M059J (cell line): ENCODE measurements around the gene MRPL11. TPM values are rescaled to one million over a fixed set of nuclear protein-coding genes. Genes with fewer than 3 reads are reported as not detected.
A peak's percentile ranks its signal among the peaks of the same experiment; 100 is the strongest.

Source experiments
- DNase-seq: peaks from one replicate; pipeline ENCODE4 v3.0.0-alpha.2; 2012; ENCODE audit warnings: low read depth
- total RNA-seq: library from RNA; depleted of rRNA; stranded (reverse); fragments of >200 nt; shearing (Covaris generic); gene quantifications from 2 replicates; pipeline ENCODE4 v1.2.3, GENCODE V29; 2014; rRNA removed

Gene MRPL11
- 57.9 and 80.2 TPM in 2 replicates for total RNA-seq

DNA sequence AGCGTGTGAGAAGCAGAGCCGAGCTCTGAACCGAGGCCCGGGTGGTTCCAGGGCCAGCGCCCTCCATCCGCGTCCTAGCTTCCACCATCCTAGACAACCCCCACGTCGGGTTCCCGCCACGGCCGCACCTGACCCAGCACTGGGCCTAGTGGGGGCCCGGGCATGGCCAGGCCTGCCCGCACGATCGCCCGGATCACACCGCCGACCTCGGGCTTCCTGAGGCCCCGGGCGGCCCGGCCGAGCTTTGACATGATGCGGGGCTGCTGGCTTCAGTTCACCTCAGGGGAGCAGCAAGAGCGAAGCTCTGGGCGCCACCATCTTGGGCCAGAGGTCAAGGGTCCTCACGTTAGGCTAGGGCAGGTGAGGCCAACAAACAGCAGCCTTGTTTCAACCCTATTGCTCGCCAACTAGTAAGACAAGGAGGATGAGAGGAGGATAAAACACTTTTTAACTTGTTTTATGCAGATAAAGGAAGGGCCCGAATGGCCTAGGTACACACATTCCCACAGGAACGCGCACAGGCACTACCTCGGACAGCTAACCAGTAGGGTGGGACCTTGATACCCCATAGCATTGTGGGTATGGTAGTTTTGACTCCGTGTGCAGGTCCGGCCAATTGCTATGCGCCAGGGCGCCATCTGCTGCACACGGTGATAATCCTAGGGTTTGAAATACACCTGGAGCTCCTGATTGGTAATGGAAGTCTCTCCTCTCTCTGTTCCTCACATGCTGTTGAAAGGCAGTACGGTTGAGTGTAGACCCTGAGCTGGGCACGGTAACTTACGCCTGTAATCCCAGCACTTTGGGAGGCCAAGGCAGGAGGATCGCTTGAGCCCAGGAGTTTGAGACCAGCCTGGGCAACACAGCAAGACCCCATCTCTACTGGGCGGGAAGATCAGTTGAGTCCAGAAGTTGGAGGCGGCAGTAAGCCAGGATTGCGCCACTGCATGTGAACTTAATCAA lies at the start of gene MRPL11:
Gene MRPL11 (minus strand): TSS at position 345 of the 963 bp plus-strand sequence. CDS start 94 bp downstream, at position 251.
- peak; percentile 93 for DNase-seq

DNA sequence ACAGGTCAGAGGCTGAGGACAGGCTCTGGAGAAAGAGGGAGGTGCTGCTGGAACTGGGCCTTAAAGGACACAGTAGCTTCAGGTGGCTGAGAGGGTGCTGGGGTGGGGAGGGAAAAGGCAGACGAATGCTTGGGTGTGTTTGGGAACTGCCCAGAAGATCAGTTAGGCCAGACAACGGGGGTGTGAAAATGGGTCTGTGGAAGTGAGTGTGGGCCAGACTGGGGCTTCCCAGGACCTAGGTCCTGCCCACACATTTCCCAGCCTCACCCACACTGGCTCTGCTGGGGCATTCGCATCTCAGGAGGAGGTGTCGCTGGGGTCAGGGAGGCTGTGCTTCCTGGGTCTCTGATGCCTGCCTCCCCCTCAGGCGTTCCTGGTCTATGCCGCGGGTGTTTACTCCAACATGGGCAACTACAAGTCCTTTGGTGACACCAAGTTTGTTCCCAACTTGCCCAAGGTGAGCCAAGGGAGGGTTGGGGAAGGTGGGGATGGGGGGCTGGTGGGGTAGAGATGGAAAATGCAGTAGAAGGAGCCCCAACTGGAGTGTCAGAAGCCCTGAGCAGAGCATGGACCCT lies 46.2 kb upstream of the MRPL11 start:
- DNase-seq, result no peak

DNA sequence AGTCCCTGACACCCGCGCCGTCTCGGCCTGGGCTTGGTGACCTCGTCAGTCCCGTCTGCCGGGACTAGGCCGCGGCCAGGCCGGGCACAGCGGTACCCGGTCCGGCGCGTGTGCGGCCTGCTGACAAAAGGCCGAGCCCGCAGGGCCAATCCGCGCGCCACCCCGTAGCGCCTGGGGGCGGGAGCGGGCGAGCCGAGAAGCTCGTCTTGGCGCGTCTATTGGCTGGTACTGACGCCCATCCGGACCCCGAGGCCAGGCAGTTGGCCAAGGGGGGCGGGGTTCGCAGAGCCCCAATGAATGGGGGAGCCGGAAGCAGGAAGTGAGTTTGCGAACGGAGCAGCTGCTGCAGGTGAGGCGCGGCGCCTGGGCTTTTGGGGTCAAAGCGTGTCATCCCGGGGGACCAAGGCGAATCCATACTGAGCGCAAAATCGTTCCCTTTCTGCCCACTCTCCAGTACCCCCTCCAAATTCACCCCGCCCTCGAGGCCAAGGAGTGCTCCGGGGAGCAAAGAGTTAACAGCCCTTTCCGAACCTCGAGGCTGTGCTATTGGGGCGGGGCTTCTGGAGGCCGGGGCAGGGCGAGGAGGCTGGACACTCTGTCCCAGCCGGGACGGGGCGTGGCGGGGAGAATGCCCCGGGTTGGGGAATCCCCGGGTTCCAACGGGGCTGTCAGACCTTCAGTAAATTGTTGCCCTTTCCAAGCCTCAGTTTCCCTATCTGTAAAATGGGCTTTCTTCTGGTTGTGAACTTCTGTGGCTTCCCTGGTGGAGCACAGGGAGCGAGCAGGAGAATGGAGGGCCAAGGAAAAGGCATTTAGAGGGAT lies 41.7 kb upstream of the MRPL11 start, which contains the start of gene DPP3:
Gene DPP3 (plus strand): TSS at position 318 of the 822 bp plus-strand sequence. CDS start 1,767 bp downstream, outside the sequence.
- peak; percentile 96 for DNase-seq

DNA sequence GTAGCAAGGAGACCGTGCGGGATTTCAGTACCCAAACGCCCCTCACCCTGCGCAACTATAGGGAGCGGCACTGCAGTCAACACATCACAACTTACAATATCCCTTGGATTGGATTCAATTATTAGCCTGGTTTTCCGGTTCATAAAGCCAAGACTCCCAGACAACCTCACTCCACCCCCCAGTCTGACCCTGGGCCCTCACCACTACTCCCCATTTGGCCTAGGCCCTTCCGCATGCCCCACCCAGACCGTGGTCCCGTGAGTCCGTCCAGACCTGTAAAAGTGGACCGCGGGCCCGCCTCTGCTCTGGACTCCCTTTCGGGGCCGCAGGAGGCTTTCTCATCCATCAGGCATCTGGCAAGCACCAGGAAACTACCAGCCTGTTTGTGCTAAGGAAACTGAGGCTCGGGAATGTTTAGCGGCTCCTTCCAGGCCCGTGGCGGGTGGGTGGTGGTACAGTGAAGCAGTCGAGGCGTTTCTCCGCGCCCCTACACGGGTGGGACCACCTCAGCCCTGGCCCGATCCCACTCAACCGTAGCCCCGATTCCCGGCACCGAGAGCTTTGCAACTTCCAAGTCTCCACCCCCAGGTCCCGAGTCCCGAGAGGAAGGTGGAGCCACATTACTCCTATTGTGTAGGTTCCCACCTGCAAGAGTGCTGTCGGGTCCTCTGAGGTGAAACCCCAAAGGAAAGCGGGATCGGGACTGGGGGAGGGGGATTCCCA lies 40.9 kb upstream of the MRPL11 start:
- peak; percentile 58 for DNase-seq

DNA sequence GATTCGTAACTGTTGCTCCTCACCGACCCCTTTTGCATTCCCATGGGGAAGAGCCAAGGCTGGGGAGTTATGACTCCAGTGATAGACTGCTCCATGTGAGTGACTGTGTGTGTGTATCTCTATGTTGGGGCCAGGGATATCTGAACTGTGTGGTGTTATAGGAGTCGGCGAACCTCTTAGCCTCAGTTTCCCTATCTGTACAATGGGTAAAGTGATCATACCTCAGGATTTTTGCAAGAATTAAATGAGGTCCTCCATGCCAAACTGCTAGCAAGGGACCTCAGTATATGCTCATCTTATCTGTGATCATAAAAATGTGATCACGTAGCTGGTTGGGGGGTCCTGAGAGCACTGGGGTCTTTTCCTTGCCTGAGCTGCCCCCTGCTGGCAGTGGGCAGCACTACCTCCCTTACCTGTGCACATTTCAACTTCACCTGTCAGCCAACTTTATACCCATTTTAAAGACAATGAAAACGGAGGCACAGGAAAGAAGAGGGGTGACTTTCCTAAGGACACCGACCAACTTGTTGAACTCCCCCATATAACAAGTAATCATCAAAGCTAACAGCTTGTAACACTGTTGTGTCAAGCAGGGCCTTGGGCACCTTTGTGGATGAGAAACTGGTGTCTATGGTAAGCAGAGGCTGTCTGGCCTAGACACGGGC lies 40.2 kb upstream of the MRPL11 start:
- DNase-seq, result no peak

DNA sequence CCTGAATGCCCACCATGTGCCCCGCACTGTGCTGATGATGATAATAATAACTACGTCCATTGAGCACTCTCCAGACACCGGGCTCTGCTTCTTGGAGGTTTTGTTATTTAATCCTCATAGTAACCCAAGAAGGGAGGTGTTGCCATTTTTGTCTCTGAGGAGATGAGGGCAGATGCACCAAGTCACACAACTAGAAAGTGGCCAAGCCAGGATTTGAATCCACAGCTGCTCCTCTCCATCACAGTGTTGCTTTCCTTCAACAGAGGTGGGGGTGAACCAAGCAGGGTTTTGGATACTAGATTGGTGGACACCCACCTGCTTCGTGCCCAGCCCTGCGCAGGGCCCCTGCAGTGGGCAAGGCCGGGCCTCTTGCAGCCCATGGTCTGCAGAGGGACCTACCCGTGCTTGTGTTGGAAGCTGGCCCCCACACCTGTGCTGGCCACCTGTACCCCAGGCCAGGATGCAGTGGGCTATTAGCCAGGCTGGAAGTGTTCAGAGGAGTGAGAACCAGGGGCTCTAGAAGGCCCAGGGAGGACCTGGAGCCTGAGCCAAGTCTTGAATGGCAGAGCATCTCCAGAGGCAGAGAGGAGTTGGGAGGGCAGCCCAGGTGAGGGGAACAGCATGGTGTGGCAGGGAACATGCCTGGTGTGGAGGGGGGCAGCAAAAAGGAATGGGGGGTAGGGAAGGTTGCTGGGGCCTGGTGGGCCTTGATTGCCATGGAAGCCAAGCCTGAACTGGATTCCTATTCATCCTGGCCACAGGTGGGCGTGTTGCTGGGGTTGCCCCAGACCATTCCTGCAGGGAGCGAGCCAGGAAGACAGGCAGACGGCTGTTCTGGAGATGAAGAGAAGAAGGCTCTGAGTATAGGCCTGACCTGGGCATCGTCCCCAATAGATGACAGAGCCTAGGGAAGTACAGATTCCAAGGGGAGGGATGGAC lies 38.9 kb upstream of the MRPL11 start:
- no peak for DNase-seq

DNA sequence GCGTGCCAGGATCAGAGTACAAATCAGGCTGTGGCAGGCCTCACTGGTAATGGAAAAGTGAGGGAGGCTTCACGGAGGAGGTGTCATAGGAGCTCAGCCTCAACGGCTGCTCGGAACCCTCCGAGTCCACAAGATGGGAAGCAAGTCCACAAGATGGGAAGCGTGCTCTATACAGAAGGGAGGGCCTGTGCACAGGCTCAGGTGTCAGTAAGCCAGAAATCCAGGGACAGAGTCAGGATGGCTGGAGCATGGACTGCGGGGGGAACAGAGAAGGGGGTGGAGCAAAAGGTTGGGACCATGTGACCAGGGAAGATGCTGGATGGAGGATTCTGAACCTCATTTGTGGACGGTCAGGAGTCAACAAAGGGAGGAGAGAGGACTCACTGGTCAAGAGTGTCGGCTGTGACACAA lies 38.2 kb upstream of the MRPL11 start:
- DNase-seq, result no peak

DNA sequence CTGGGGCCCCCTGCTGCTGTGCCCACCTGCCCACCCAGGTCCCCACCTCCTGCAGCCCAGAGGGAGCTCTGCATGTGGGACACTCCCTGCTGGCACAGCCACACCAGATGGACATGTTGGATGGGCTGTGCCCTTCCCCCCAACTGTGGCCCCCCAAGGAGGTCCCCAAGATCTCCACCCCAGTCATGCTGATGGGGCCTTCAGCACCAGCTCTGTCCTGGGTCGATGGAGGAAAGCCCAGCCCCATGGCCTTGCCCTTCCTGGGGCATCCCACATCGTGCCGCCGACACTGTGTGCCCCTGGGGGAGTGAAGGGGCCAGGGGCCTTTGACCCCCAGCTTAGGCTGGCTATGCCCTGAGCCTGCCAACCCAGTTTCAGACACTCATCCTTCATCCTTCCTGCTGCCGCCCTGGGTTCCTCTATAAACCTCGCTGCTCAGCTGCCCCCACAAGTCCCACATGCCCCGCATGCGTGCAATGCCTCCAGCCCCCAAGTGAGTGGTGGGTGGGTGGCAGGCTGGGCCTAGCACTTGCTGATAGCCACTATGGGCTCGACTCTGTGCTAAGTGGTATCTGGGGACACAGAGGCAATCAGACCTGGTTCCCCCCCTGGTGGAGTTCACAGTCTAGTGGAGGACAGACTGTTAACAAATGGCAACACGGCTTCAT lies 37.7 kb upstream of the MRPL11 start:
- no peak for DNase-seq

DNA sequence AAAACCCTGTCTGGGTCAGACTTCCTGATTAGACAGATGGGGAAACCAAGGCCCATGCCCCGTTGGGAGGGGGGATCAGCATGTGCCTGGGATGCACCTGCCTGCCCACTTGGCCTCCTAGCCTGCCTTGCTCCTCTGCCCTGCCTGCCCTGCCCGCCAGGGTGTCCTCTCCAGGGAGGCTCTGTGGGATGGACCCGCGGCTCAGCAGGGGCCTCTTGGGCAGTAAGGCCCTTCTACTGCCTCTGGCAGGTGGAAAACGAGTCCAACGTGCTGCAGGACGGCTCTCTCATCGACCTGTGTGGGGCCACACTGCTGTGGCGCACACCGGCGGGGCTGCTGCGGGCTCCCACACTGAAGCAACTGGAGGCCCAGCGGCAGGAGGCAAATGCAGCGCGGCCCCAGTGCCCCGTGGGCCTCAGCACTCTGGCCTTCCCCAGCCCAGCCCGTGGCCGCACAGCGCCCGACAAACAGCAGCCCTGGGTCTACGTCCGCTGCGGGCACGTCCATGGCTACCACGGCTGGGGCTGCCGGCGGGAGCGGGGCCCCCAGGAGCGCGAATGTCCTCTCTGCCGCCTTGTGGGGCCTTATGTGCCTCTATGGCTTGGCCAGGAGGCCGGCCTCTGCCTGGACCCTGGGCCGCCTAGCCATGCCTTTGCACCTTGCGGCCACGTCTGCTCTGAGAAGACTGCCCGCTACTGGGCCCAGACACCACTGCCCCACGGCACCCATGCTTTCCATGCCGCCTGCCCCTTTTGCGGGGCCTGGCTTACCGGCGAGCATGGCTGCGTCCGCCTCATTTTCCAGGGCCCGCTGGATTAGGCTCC lies 36.9 kb upstream of the MRPL11 start:
- no peak for DNase-seq

DNA sequence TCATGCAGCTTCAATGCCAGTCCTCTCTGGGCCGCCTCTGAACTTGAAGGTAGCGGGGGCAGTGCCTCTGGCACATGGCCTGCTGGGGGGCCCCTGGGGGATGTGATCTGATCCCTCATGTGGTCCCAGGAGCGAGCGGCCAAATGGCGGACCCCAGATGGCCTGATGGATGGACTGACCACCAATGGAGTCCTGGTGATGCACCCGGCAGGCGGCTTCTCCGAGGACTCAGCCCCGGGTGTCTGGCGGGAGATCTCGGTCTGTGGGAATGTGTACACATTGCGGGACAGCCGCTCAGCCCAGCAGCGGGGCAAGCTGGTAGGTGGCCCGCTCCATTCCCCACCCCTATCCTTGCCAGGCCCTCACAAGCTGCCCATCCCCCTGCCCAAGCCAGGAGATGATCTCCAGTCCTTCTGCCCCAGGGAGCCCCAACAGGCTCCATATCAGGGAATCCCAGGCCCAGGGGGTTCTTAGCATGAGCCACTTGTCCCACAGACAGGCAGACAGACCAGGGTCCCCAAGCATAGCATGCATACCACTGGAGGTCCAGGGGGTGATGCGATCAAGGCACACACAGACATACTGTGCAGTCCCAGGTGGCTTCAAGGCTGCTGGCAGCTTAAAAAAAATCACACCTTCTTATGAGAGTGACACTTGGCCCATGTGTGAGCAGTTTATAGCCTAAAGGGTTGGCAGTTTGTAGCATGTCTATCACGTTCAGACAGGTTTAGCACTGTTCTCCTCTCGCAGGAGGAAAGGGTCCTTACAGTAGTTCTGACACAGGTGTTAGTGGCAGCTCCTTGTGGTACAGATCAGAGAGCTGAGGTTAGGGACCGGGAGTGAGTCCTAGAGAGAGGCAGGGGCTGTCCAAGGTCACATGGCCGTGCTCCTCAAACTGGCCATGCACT lies 35.2 kb upstream of the MRPL11 start:
- no peak for DNase-seq

DNA sequence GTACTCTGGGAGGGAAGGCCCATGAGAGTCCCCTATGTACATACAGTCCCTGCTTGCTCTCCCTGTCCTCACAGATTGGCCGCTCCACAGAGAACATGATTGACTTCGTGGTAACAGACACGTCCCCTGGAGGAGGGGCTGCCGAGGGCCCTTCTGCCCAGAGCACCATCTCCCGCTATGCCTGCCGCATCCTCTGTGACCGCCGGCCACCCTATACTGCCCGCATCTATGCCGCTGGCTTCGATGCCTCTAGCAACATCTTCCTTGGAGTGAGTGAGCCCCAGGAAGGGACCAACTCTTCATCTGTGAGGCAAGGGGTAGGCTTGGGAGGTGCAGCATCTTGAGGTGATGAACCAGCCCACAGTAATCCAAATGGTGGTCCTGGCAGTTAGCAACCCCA lies 34.5 kb upstream of the MRPL11 start:
- DNase-seq, result no peak

DNA sequence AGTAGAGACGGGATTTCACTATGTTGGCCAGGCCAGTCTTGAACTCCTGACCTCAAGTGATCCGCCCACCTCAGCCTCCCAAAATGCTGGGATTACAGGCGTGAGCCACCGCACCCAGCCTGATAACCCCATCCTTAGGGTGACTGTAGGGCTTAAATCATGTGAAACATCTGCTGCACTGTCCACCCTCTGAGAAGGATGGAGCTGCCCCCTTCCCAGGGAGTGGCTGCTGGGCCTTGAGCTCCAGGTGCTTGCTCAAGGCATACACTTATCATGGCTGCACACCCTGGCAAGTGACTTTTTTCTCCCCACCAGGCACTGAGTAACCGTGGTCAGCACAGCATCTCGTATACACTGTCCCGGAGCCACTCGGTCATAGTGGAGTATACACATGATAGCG lies 33.4 kb upstream of the MRPL11 start:
- DNase-seq, result no peak

DNA sequence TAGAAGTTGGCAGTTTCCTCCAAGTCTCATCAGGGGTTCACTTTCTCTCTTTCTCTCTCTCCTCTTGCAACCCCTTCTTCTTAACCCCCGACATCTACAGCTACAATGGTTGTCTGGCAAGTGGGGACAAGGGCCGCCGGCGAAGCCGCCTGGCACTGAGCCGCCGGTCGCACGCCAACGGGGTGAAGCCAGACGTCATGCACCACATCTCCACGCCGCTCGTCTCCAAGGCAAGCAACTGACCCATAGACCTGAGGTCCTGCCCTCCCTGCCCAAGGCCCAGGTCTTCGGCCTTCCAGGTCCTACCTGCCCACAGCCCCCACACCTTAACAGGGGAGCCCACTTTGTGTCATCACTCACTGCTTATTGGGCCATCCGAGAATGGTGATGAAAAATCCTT lies 32.5 kb upstream of the MRPL11 start:
- no peak for DNase-seq

DNA sequence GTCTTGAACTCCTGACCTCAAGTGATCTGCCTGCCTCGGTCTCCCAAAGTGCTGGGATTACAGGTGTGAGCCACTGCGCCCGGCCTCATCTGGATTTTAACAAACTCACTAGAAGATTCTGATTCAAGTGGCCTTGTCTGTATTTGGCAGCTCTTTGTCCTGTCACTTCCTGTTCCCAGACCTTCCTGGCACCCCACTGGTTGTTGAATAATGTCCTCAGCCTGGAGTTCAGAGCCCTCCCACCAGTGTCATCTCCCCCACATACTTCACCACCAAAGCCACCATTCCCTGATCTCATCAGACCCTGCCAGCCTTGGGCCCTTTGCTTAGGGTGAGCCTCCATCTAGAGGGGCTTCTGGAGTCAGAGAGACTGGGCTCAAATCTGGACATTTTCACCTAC lies 31.4 kb upstream of the MRPL11 start:
- DNase-seq, result no peak

DNA sequence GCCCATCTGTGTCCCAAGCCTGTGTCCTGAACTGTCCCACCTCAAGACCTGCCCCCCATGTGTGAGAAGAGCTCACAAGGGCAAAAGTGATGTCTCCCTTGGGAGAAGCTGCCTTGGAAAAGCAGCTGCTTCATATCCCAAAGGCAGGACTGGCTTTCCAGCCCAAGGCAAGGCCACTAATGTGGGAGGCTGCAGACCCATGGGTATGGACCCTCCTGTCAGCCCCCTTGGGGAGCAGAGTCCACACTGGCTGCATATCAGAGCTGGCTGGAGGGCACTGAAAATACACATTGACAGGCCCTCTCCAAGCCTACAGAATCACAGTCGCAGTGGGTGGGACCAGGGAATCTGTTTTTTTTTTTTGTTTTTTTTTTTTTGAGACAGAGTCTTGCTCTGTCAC lies 30.8 kb upstream of the MRPL11 start:
- no peak for DNase-seq

DNA sequence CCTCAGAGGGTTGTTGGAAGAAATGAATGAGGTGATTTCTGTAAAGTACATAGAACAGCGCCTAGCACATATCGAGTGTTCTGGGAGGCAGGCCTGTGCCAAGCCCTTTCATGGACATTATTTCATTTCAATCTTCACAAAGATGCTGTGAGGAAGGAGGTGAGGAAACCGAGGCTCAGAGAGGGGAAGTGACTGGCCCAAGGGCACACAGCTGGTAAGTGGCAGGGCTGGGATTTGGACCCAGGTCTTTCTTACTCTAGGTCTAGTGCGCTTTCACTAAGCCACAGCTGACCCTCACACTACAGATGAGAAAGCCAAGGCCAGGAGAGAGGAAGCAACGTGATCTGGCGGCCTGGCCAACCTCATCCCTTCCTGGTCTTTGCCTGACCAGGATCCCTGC lies 30.0 kb upstream of the MRPL11 start:
- no peak for DNase-seq

DNA sequence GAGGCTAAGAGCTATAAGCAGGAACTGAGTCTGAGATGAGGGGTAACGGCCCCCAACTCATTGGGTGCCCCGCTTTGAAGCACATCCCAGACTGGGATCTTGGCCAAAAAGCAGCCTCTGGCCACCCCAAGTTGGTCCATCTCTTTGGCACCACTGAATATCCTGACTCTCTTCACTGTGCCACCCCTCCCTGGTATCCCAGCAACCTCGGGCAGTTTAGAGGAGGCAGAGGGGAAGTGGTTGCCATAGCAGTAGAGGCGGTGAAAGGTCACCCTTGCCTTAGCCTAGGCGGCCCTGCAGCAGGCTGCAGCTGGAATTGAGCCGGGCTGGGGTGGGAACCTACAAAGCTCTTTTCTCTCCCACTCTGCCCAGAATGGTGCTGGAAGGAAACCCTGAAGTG lies 29.1 kb upstream of the MRPL11 start:
- peak; percentile 39 for DNase-seq
